ENCODE results near the gene PITPNB. TPM values are rescaled to one million over a fixed set of nuclear protein-coding genes. Genes with fewer than 3 reads are reported as not detected.

PITPNB gene
- total RNA-seq, 1 donor, result 30.8 TPM

DNA sequence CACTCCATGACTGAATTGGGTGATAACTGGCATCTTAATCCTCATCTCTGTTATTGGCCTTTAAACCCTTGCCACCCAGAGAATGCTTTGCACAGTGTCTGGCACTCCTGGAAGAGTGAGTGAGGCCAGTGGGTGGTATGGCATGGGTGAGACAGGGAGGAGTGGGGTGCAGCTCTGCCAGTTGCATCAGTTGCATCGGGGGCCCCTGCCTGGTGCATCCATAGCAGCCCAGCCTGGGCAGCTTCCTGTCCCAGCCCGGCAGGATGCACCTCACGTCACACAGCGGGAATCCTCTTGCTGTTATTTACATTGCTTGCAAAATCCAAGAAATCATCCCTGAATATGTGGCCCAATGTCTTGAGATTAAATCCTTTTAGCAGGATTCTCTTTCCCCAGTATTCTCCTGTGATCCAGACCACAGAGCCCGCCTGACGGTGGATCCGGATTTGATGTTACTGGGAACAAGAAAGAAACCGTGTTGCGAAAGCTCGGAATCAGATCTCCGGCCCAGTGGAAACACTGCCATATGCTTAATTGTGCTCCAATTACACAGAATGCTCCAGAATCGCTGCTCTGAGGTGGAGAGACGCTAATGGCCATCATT lies 79.9 kb downstream of the PITPNB start:
- Histone ChIP-seq H3K4me3 (ENCODE audit: insufficient read depth, low read length) (no peak overlapping the region), H3K27ac (ENCODE audit: low read depth, low read length) (no peak overlapping the region), H3K36me3 (ENCODE audit: insufficient read depth, low read length) (no peaks in the 10 kb centered on the region), H3K4me1 (ENCODE audit: insufficient read depth, low read length) (peaks cover 9% of the 10 kb centered on the region), H3K9me3 (ENCODE audit: low read depth, low read length) (no peaks in the 10 kb centered on the region), H2AFZ (ENCODE audit: low read length) (no peak overlapping the region), H3K4me2 (ENCODE audit: insufficient read depth, low read length) (no peak overlapping the region), H3K27me3 (ENCODE audit: insufficient read depth, low read length) (no peaks in the 10 kb centered on the region), H3K79me2 (ENCODE audit: insufficient read depth, low read length) (no peaks in the 10 kb centered on the region), H4K20me1 (ENCODE audit: insufficient read depth, low read length) (no peaks in the 10 kb centered on the region)
- TF ChIP-seq, protein P1, sequence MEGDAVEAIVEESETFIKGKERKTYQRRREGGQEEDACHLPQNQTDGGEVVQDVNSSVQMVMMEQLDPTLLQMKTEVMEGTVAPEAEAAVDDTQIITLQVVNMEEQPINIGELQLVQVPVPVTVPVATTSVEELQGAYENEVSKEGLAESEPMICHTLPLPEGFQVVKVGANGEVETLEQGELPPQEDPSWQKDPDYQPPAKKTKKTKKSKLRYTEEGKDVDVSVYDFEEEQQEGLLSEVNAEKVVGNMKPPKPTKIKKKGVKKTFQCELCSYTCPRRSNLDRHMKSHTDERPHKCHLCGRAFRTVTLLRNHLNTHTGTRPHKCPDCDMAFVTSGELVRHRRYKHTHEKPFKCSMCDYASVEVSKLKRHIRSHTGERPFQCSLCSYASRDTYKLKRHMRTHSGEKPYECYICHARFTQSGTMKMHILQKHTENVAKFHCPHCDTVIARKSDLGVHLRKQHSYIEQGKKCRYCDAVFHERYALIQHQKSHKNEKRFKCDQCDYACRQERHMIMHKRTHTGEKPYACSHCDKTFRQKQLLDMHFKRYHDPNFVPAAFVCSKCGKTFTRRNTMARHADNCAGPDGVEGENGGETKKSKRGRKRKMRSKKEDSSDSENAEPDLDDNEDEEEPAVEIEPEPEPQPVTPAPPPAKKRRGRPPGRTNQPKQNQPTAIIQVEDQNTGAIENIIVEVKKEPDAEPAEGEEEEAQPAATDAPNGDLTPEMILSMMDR (IDR thresholded peaks at IDR 0.05; ENCODE audit: extremely low read depth, low read depth, low read length), result no peak
- DNase-seq (ENCODE audit: insufficient read length, low spot score, missing footprints), result no peak

DNA sequence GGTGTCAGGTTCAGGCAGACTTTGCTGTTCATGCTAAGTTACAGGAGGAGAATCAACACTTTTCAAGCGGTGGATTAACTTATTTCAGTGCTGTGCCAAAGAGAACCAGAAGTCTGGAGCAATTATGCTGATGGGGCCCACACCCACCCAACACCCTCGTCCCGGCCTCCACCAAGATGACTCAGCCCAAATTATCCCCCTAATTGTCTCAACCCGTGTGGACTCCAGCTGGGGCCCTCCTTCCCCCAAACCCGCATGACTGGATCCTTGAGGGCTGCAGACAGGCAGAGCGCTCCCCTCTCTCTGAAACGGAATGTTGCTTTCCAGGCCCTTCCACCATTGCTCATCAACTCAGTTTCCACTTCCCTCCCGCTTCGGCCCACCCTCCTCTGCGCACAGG lies 82.9 kb downstream of the PITPNB start:
- Histone ChIP-seq H3K4me2 (ENCODE audit: insufficient read depth, low read length) (peak overlapping the region; percentile 46), H3K27me3 (ENCODE audit: insufficient read depth, low read length) (no peaks in the 10 kb centered on the region), H2AFZ (ENCODE audit: low read length) (no peak overlapping the region), H3K36me3 (ENCODE audit: insufficient read depth, low read length) (no peaks in the 10 kb centered on the region), H3K4me3 (ENCODE audit: insufficient read depth, low read length) (no peak overlapping the region), H3K4me1 (ENCODE audit: insufficient read depth, low read length) (peaks cover 9% of the 10 kb centered on the region), H4K20me1 (ENCODE audit: insufficient read depth, low read length) (no peaks in the 10 kb centered on the region), H3K79me2 (ENCODE audit: insufficient read depth, low read length) (no peaks in the 10 kb centered on the region), H3K27ac (ENCODE audit: low read depth, low read length) (no peak overlapping the region), H3K9me3 (ENCODE audit: low read depth, low read length) (no peaks in the 10 kb centered on the region)
- TF ChIP-seq, protein P1 (IDR thresholded peaks at IDR 0.05; ENCODE audit: extremely low read depth, low read depth, low read length), result no peak
- DNase-seq (ENCODE audit: insufficient read length, low spot score, missing footprints), result no peak

- no peaks in the 10 kb centered on the region for H4K20me1 ChIP-seq (ENCODE audit: insufficient read depth, low read length)
- peaks cover 9% of the 10 kb centered on the region for H3K4me1 ChIP-seq (ENCODE audit: insufficient read depth, low read length)
- no peak overlapping the region for H2AFZ ChIP-seq (ENCODE audit: low read length)
- no peaks in the 10 kb centered on the region for H3K27me3 ChIP-seq (ENCODE audit: insufficient read depth, low read length)
- H3K36me3 ChIP-seq (ENCODE audit: insufficient read depth, low read length), result no peaks in the 10 kb centered on the region
- TF ChIP-seq, protein P1 (IDR thresholded peaks at IDR 0.05; ENCODE audit: extremely low read depth, low read depth, low read length), result no peak
- H3K79me2 ChIP-seq (ENCODE audit: insufficient read depth, low read length), result no peaks in the 10 kb centered on the region
- H3K4me3 ChIP-seq (ENCODE audit: insufficient read depth, low read length), result no peak overlapping the region
- peak; percentile 66 for DNase-seq (ENCODE audit: insufficient read length, low spot score, missing footprints)
- H3K4me2 ChIP-seq (ENCODE audit: insufficient read depth, low read length), result peak overlapping the region; percentile 46
- H3K9me3 ChIP-seq (ENCODE audit: low read depth, low read length), result no peaks in the 10 kb centered on the region
- no peak overlapping the region for H3K27ac ChIP-seq (ENCODE audit: low read depth, low read length)
Observed at GRCh38 chr22:27835446-27835845, 83.6 kb downstream of the PITPNB start.

GRCh38 chr22:27834364-27835185 lies 84.5 kb downstream of the PITPNB start:
- no peak overlapping the region for H3K4me2 ChIP-seq (ENCODE audit: insufficient read depth, low read length)
- DNase-seq (ENCODE audit: insufficient read length, low spot score, missing footprints), result no peak

More at GRCh38 chr22:27834364-27835185, 84.5 kb downstream of the PITPNB start:
- no peaks in the 10 kb centered on the region for H3K79me2 ChIP-seq (ENCODE audit: insufficient read depth, low read length)
- no peaks in the 10 kb centered on the region for H3K27me3 ChIP-seq (ENCODE audit: insufficient read depth, low read length)
- no peaks in the 10 kb centered on the region for H4K20me1 ChIP-seq (ENCODE audit: insufficient read depth, low read length)
- H3K36me3 ChIP-seq (ENCODE audit: insufficient read depth, low read length), result no peaks in the 10 kb centered on the region
- H2AFZ ChIP-seq (ENCODE audit: low read length), result no peak overlapping the region
- no peaks in the 10 kb centered on the region for H3K9me3 ChIP-seq (ENCODE audit: low read depth, low read length)
- H3K27ac ChIP-seq (ENCODE audit: low read depth, low read length), result no peak overlapping the region
- peaks cover 9% of the 10 kb centered on the region for H3K4me1 ChIP-seq (ENCODE audit: insufficient read depth, low read length)
- TF ChIP-seq, protein P1 (IDR thresholded peaks at IDR 0.05; ENCODE audit: extremely low read depth, low read depth, low read length), result no peak
- no peak overlapping the region for H3K4me3 ChIP-seq (ENCODE audit: insufficient read depth, low read length)

Data from osteoblast (primary cell).